ENCODE data around the gene CSMD2. TPM values are rescaled to one million over a fixed set of nuclear protein-coding genes. Genes with fewer than 3 reads are reported as not detected.

CSMD2 gene
- total RNA-seq, 6 donors from 2014 or later = 0.39 to 1.0 (median 0.52) TPM

- DNase-seq (no peak), ATAC-seq (ENCODE audit: low FRiP score in 2 of 2) (no peak)
- no peaks in the 10 kb centered on the region for H3K27me3 ChIP-seq
- no peak overlapping the region for H3K4me3 ChIP-seq
- no peaks in the 10 kb centered on the region for H3K9me3 ChIP-seq
- WGBS, 2 donors = 80 to 86% methylated on average over 3 to 7 of the region's 7 CpGs
- H3K36me3 ChIP-seq = no peaks in the 10 kb centered on the region
- H3K27ac ChIP-seq = no peak overlapping the region
- TF ChIP-seq POLR2AphosphoS5 (IDR thresholded peaks at IDR 0.05) (no peak), POLR2A (IDR thresholded peaks at IDR 0.05) (no peak), EP300 (IDR thresholded peaks at IDR 0.05) (no peak)
- TF ChIP-seq, protein P1, sequence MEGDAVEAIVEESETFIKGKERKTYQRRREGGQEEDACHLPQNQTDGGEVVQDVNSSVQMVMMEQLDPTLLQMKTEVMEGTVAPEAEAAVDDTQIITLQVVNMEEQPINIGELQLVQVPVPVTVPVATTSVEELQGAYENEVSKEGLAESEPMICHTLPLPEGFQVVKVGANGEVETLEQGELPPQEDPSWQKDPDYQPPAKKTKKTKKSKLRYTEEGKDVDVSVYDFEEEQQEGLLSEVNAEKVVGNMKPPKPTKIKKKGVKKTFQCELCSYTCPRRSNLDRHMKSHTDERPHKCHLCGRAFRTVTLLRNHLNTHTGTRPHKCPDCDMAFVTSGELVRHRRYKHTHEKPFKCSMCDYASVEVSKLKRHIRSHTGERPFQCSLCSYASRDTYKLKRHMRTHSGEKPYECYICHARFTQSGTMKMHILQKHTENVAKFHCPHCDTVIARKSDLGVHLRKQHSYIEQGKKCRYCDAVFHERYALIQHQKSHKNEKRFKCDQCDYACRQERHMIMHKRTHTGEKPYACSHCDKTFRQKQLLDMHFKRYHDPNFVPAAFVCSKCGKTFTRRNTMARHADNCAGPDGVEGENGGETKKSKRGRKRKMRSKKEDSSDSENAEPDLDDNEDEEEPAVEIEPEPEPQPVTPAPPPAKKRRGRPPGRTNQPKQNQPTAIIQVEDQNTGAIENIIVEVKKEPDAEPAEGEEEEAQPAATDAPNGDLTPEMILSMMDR (IDR thresholded peaks at IDR 0.05) = no peak
- no peaks in the 10 kb centered on the region for H3K4me1 ChIP-seq
Measured at GRCh38 chr1:33715195-33715811, 449.7 kb downstream of the CSMD2 start.

- Histone ChIP-seq H3K36me3 (no peaks in the 10 kb centered on the region), H3K27ac (no peak overlapping the region), H3K9me3 (no peaks in the 10 kb centered on the region), H3K4me3 (no peak overlapping the region), H3K4me1 (no peaks in the 10 kb centered on the region), H3K27me3 (no peaks in the 10 kb centered on the region)
- 87 to 89% methylated on average over 15 to 18 of the region's 18 CpGs for WGBS, 2 donors
- no peak for ATAC-seq (ENCODE audit: low FRiP score in 2 of 2)
- peak in 1 of 2 donors; percentile 51 for DNase-seq
- TF ChIP-seq POLR2A (IDR thresholded peaks at IDR 0.05) (no peak), EP300 (IDR thresholded peaks at IDR 0.05) (no peak), POLR2AphosphoS5 (IDR thresholded peaks at IDR 0.05) (no peak)
- TF ChIP-seq, protein P1 (IDR thresholded peaks at IDR 0.05) = no peak
Measured at GRCh38 chr1:33714421-33714820, 450.6 kb downstream of the CSMD2 start.

- no peak overlapping the region for H3K27ac ChIP-seq
Measured at GRCh38 chr1:33713058-33713877, 451.8 kb downstream of the CSMD2 start.

GRCh38 chr1:33712186-33712585 lies 452.8 kb downstream of the CSMD2 start:
- no peaks in the 10 kb centered on the region for H3K9me3 ChIP-seq
- no peak overlapping the region for H3K4me3 ChIP-seq
- H3K4me1 ChIP-seq = no peaks in the 10 kb centered on the region
- H3K27me3 ChIP-seq = no peaks in the 10 kb centered on the region
- DNase-seq = peak in 1 of 2 donors; percentile 4
- 36 to 40% methylated on average over 6 of the region's 6 CpGs for WGBS, 2 donors
- no peak overlapping the region for H3K27ac ChIP-seq
- no peaks in the 10 kb centered on the region for H3K36me3 ChIP-seq
- TF ChIP-seq EP300 (IDR thresholded peaks at IDR 0.05) (no peak), POLR2AphosphoS5 (IDR thresholded peaks at IDR 0.05) (no peak), POLR2A (IDR thresholded peaks at IDR 0.05) (no peak)
- TF ChIP-seq, protein P1 (IDR thresholded peaks at IDR 0.05) = no peak
- ATAC-seq (ENCODE audit: low FRiP score in 2 of 2) = no peak

More at GRCh38 chr1:33713058-33713877, 451.8 kb downstream of the CSMD2 start:
- Histone ChIP-seq H3K27me3 (no peaks in the 10 kb centered on the region), H3K4me1 (no peaks in the 10 kb centered on the region), H3K4me3 (no peak overlapping the region), H3K9me3 (no peaks in the 10 kb centered on the region), H3K36me3 (no peaks in the 10 kb centered on the region)
- DNase-seq (peak in 1 of 2 donors; percentile 8), ATAC-seq (ENCODE audit: low FRiP score in 2 of 2) (no peak)
- TF ChIP-seq, protein P1 (IDR thresholded peaks at IDR 0.05) = no peak
- no peak for TF ChIP-seq EP300 (IDR thresholded peaks at IDR 0.05)
- WGBS, 2 donors = 61 to 64% methylated on average over 9 of the region's 9 CpGs

Measured in upper lobe of left lung (tissue), 6 donors.